Omental fat pad (tissue), 4 donors: Measurements from ENCODE around the gene TMEM119. TPM values are rescaled to one million over a fixed set of nuclear protein-coding genes. Genes with fewer than 3 reads are reported as not detected.

Experiments used
- ATAC-seq: fragments of 150-250 bp; one replicate; pipeline ENCODE4 v1.9.1; 2016; ENCODE audit warnings: mild to moderate bottlenecking, moderate library complexity; ENCODE audit not compliant: low FRiP score
- DNase-seq: peaks from one replicate; pipeline ENCODE4 v3.0.0-alpha.2; 2019; ENCODE audit warnings: low spot score
- CTCF ChIP-seq, 3 donors: fragments of 450-650 bp; IDR thresholded peaks; one replicate each; pipeline ENCODE4 v1.5.1; 2016 to 2017; ENCODE audit warnings: antibody characterized with exemption in 3 of 3, mild to moderate bottlenecking in 3 of 3, moderate library complexity in 2 of 3
- total RNA-seq, 4 donors: library from RNA; depleted of rRNA; stranded (reverse); fragments of >200 nt; gene quantifications; one replicate each; pipeline ENCODE4 v1.1.0, GENCODE V29; 2016

The TMEM119 gene
- total RNA-seq, 4 donors from 2014 or later: 3.1 to 28.8 (median 8.8) TPM

- ATAC-seq (peak; percentile 28), DNase-seq (no peak)
- no peak for TF ChIP-seq CTCF (IDR thresholded peaks at IDR 0.05)
Measured at GRCh38 chr12:108630481-108631207, 32.8 kb upstream of the TMEM119 start.

- DNase-seq (peak; percentile 57), ATAC-seq (peak; percentile 88)
- TF ChIP-seq CTCF (IDR thresholded peaks at IDR 0.05): no peak
Measured at GRCh38 chr12:108629824-108630476, 32.1 kb upstream of the TMEM119 start.

- TF ChIP-seq CTCF (IDR thresholded peaks at IDR 0.05): no peak
- no peak for DNase-seq
- no peak for ATAC-seq
Measured at GRCh38 chr12:108629151-108629550, 31.3 kb upstream of the TMEM119 start.

GRCh38 chr12:108627134-108627920, 29.4 kb upstream of the TMEM119 start:
- no peak for TF ChIP-seq CTCF (IDR thresholded peaks at IDR 0.05)
- no peak for DNase-seq
- ATAC-seq: no peak

- ATAC-seq: no peak
- TF ChIP-seq CTCF (IDR thresholded peaks at IDR 0.05): no peak
- DNase-seq: no peak
Measured at GRCh38 chr12:108625228-108625627, 27.3 kb upstream of the TMEM119 start.

- no peak for ATAC-seq
- no peak for TF ChIP-seq CTCF (IDR thresholded peaks at IDR 0.05)
- no peak for DNase-seq
Measured at GRCh38 chr12:108623577-108623976, 25.7 kb upstream of the TMEM119 start.
